ENCODE data around the gene IMPDH1.
"Not testable (repeated sequence)": the region's sequence is repeated elsewhere in the genome, so short reads cannot be mapped to it uniquely, and the experiment has no call there.

IMPDH1 gene

GRCh38 chr7:128409596-128410450, at the start of gene IMPDH1:
IMPDH1 (minus strand) TSS chr7:128409982; CDS start chr7:128409901, 81 bp downstream.
- Mint-ChIP-seq H3K4me3 (peak within 1 kb of the TSS; percentile 94), H3K9me3 (no peaks in the 10 kb centered on the region), H3K36me3 (ENCODE audit: low read depth) (no peaks in the 10 kb centered on the region), H3K27me3 (ENCODE audit: low read depth) (peaks cover 26% of the 10 kb centered on the region), H3K27ac (peak within 1 kb of the TSS; percentile 90), H3K4me1 (ENCODE audit: low read depth) (peaks cover 33% of the 10 kb centered on the region)

- H3K27ac Mint-ChIP-seq = peak overlapping the region; percentile 66
- H3K9me3 Mint-ChIP-seq = no peaks in the 10 kb centered on the region
- peaks cover 34% of the 10 kb centered on the region for H3K4me1 Mint-ChIP-seq (ENCODE audit: low read depth)
- peaks cover 11% of the 10 kb centered on the region for H3K36me3 Mint-ChIP-seq (ENCODE audit: low read depth)
- H3K4me3 Mint-ChIP-seq = peak overlapping the region; percentile 41
- no peaks in the 10 kb centered on the region for H3K27me3 Mint-ChIP-seq (ENCODE audit: low read depth)
Measured at GRCh38 chr7:128459394-128459878, 49.7 kb upstream of the IMPDH1 start.

- no peaks in the 10 kb centered on the region for H3K9me3 Mint-ChIP-seq
- H3K4me1 Mint-ChIP-seq (ENCODE audit: low read depth) = peaks cover 34% of the 10 kb centered on the region
- peaks cover 10% of the 10 kb centered on the region for H3K36me3 Mint-ChIP-seq (ENCODE audit: low read depth)
- no peaks in the 10 kb centered on the region for H3K27me3 Mint-ChIP-seq (ENCODE audit: low read depth)
- peak overlapping the region; percentile 88 for H3K4me3 Mint-ChIP-seq
- peak overlapping the region; percentile 81 for H3K27ac Mint-ChIP-seq
Measured at GRCh38 chr7:128458956-128459355, 49.2 kb upstream of the IMPDH1 start.

GRCh38 chr7:128457385-128457784, 47.6 kb upstream of the IMPDH1 start:
- not testable (repeated sequence) for H3K9me3 Mint-ChIP-seq; H3K36me3 Mint-ChIP-seq (ENCODE audit: low read depth)
- Mint-ChIP-seq H3K4me1 (ENCODE audit: low read depth) (peaks cover 38% of the 10 kb centered on the region), H3K27ac (peak overlapping the region; percentile 57), H3K27me3 (ENCODE audit: low read depth) (peaks cover 11% of the 10 kb centered on the region), H3K4me3 (peak overlapping the region; percentile 88)

- Mint-ChIP-seq H3K4me1 (ENCODE audit: low read depth) (peaks cover 43% of the 10 kb centered on the region), H3K4me3 (peak overlapping the region; percentile 88), H3K36me3 (ENCODE audit: low read depth) (peaks cover 10% of the 10 kb centered on the region), H3K27me3 (ENCODE audit: low read depth) (peaks cover 21% of the 10 kb centered on the region), H3K27ac (peak overlapping the region; percentile 89), H3K9me3 (no peaks in the 10 kb centered on the region)
Measured at GRCh38 chr7:128456255-128456725, 46.5 kb upstream of the IMPDH1 start.

- Mint-ChIP-seq H3K9me3 (no peaks in the 10 kb centered on the region), H3K4me1 (ENCODE audit: low read depth) (peaks cover 43% of the 10 kb centered on the region), H3K36me3 (ENCODE audit: low read depth) (peaks cover 10% of the 10 kb centered on the region), H3K27ac (peak within 1 kb of the TSS; percentile 97), H3K27me3 (ENCODE audit: low read depth) (peaks cover 26% of the 10 kb centered on the region), H3K4me3 (peak within 1 kb of the TSS; percentile 88)
Measured at GRCh38 chr7:128455543-128456254, 45.9 kb upstream of the IMPDH1 start, which contains the start of gene HILPDA. HILPDA (plus strand) TSS chr7:128455878; CDS start chr7:128457269, 1,391 bp downstream.

- peaks cover 43% of the 10 kb centered on the region for H3K4me1 Mint-ChIP-seq (ENCODE audit: low read depth)
- H3K27ac Mint-ChIP-seq = peak overlapping the region; percentile 97
- H3K4me3 Mint-ChIP-seq = peak overlapping the region; percentile 88
- peaks cover 10% of the 10 kb centered on the region for H3K36me3 Mint-ChIP-seq (ENCODE audit: low read depth)
- peaks cover 26% of the 10 kb centered on the region for H3K27me3 Mint-ChIP-seq (ENCODE audit: low read depth)
- H3K9me3 Mint-ChIP-seq = no peaks in the 10 kb centered on the region
Measured at GRCh38 chr7:128454808-128455542, 45.2 kb upstream of the IMPDH1 start.

GRCh38 chr7:128453836-128454804, 44.3 kb upstream of the IMPDH1 start:
- H3K27me3 Mint-ChIP-seq (ENCODE audit: low read depth) = peaks cover 26% of the 10 kb centered on the region
- H3K27ac Mint-ChIP-seq = peak overlapping the region; percentile 3
- H3K9me3 Mint-ChIP-seq = no peaks in the 10 kb centered on the region
- peak overlapping the region; percentile 21 for H3K4me3 Mint-ChIP-seq
- peaks cover 10% of the 10 kb centered on the region for H3K36me3 Mint-ChIP-seq (ENCODE audit: low read depth)
- H3K4me1 Mint-ChIP-seq (ENCODE audit: low read depth) = peaks cover 35% of the 10 kb centered on the region

GRCh38 chr7:128452552-128452951, 42.8 kb upstream of the IMPDH1 start:
- Mint-ChIP-seq H3K27me3 (ENCODE audit: low read depth) (peaks cover 26% of the 10 kb centered on the region), H3K36me3 (ENCODE audit: low read depth) (peaks cover 4% of the 10 kb centered on the region), H3K9me3 (no peaks in the 10 kb centered on the region), H3K4me3 (peak overlapping the region; percentile 22), H3K4me1 (ENCODE audit: low read depth) (peaks cover 22% of the 10 kb centered on the region), H3K27ac (no peak overlapping the region)

GRCh38 chr7:128450913-128451312, 41.1 kb upstream of the IMPDH1 start:
- Mint-ChIP-seq H3K4me3 (no peak overlapping the region), H3K4me1 (ENCODE audit: low read depth) (peaks cover 14% of the 10 kb centered on the region)

GRCh38 chr7:128450409-128450808, 40.6 kb upstream of the IMPDH1 start:
- H3K4me3 Mint-ChIP-seq = no peak overlapping the region
- peaks cover 14% of the 10 kb centered on the region for H3K4me1 Mint-ChIP-seq (ENCODE audit: low read depth)
- H3K27ac Mint-ChIP-seq = no peak overlapping the region
- peaks cover 28% of the 10 kb centered on the region for H3K27me3 Mint-ChIP-seq (ENCODE audit: low read depth)
- no peaks in the 10 kb centered on the region for H3K9me3 Mint-ChIP-seq
- H3K36me3 Mint-ChIP-seq (ENCODE audit: low read depth) = no peaks in the 10 kb centered on the region

More at GRCh38 chr7:128450913-128451312, 41.1 kb upstream of the IMPDH1 start:
- no peak overlapping the region for H3K27ac Mint-ChIP-seq
- H3K27me3 Mint-ChIP-seq (ENCODE audit: low read depth) = peaks cover 28% of the 10 kb centered on the region
- no peaks in the 10 kb centered on the region for H3K36me3 Mint-ChIP-seq (ENCODE audit: low read depth)
- H3K9me3 Mint-ChIP-seq = no peaks in the 10 kb centered on the region

GRCh38 chr7:128448751-128449302, 39.0 kb upstream of the IMPDH1 start:
- Mint-ChIP-seq H3K27me3 (ENCODE audit: low read depth) (peaks cover 28% of the 10 kb centered on the region), H3K4me1 (ENCODE audit: low read depth) (peaks cover 10% of the 10 kb centered on the region), H3K9me3 (no peaks in the 10 kb centered on the region), H3K36me3 (ENCODE audit: low read depth) (no peaks in the 10 kb centered on the region), H3K4me3 (no peak overlapping the region), H3K27ac (no peak overlapping the region)

Data from T-helper 1 cell treated with Interleukin-12 subunit alpha and Interleukin-12 subunit beta and Interleukin-4 antibody, amounts not matched to agents 30 μg/mL and 1 μg/mL, for 36 hours (primary cell).